GM21825 (cell line): ENCODE results near the gene APBA2.
"Not testable (repeated sequence)": the region's sequence is repeated elsewhere in the genome, so short reads cannot be mapped to it uniquely, and the experiment has no call there.

ENCODE experiments used
- ATAC-seq: cut with Tn5 transposase; IDR thresholded peaks from one replicate; pipeline ENCODE4 v1.9.1; 2021; ENCODE audit warnings: mild to moderate bottlenecking, moderate library complexity; ENCODE audit not compliant: unreplicated experiment

The APBA2 gene

DNA sequence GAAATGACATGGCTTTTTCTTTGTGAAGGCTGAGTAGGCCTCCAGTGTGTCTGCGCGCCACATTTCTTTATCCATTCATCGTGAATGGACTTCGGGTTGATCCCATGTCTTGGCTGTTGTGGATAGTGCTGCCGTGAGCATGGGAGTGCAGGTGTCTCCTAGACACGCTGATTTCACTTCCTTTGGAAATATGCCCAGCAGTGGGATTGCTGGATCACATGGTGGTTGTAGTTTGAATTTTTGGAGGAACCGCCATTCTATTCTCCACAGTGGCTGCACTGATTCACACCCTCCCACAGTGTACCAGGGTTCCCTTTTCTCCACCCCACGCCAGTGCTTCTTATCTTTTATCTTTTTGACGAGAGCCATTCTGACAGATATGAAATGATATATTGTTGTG lies 212.2 kb downstream of the APBA2 start:
- ATAC-seq = no peak

DNA sequence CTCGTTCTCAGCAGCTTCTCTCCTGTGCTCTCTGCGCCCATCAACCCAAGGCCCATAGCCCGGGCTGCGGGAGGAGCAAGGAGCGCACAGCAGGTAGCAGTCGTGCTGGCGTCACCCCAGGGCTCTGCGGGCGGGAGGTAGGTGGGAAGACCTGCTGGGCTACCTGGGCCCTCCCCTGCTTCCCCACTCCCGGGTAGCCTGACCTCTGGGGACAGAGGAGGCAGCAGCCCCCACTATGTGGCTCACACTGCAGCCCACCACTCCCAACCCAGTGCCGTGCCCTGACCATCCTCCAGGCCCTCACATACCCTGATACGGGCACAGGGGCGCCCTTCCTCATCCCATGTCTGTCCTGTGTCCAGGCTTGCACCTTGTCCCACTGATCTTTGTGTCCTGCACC lies 212.9 kb downstream of the APBA2 start:
- ATAC-seq = no peak

DNA sequence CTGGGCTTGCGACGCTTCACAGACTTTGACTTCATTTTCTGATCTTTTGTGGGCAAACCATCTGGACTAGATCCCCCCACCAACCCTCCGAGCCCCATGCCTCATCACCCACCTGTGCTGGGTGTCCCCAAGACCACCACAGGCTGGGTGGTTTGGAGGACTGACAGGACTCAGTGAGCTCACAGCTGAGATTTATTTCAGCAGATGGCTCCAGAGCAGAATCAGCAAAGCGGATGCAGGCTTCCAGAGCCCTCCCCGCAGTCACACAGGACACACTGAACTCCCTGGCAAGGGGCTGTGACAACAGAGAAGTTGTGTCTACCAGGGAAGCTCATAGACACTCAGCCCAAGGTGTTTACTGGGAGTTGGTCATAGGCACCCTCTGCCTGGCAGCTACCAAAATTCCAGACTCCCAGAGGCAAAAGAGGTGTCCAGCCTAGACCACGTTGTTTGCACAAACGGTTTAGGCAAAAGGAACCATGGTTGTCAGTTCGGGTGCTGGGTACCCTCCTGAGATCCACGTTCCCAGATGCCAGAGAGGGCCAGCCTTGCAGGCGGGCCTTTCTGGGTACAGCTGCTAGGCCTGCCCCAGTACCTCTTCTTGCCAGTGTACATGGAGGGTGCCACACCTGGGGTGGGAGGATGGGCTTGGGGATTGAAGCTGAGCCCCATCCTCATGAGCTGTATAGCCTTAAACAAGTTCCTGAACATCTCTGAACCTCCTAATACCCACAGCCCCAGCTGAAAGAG lies 213.5 kb downstream of the APBA2 start:
- ATAC-seq = no peak

DNA sequence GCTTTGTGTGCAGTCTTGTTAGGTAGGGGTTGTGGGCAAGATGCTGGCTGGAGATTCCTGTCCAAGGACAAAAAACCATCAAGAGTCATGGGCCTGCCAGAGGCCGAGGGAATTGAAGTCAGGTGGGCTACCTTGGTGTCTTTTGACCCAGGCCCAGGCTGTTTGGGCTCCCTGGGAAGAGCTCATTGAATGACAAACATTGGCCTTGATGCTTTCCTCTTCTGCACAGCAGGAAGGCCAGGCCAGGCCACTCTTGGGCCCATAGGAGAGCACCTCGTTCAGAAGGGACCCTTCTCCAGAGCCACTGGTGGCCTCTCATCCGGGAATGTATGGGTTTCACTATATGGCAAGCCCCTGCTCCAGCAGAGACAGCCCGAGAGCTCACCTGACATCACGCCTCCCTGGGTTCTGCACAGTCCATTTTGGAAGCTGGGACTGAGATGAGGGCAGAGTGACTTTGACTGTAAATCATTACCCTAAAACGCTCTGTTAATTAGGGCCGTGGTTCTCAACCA lies 214.8 kb downstream of the APBA2 start:
- ATAC-seq = no peak

DNA sequence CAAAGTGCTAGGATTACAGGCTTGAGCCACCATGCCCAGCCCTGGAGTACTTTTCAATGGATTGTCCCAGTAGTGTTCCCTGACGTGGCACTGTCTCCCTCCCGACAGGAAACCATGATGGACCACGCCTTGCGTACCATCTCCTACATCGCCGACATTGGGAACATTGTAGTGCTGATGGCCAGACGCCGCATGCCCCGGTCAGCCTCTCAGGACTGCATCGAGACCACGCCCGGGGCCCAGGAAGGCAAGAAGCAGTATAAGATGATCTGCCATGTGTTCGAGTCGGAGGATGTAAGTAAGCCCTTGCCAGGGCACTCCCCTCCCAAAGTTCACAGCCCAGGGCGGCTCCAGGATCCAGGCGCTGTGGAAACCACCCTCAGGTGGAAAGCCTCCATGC lies 215.7 kb downstream of the APBA2 start:
- ATAC-seq = no peak

DNA sequence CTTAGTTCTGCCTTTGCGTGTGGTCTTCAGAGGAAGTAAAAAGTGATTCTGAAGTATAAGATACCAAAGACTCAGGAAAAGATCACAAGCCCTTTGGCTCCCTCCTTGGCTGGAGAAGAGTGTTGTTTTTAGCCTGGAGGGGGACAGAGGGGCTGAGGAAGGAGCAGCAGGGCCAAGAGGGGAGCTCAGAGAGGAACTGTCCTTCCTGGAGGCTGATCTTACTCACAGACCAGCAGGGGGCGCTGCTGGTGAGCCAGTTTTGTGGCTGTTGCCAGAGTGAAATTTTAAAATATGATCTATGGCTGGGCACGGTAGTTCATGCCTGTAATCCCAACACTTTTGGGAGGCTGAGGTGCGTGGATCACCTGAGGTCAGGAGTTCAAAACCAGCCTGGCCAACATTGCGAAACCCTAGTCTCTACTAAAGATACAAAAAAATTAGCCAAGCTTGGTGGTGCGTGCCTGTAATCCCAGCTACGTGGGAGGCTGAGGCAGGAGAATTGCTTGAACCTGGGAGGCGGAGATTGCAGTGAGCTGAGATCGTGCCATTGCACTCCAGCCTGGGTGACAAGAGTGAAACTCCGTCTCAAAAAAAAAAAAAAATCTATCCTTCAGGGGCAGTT lies 216.5 kb downstream of the APBA2 start:
- not testable (repeated sequence) for ATAC-seq

DNA sequence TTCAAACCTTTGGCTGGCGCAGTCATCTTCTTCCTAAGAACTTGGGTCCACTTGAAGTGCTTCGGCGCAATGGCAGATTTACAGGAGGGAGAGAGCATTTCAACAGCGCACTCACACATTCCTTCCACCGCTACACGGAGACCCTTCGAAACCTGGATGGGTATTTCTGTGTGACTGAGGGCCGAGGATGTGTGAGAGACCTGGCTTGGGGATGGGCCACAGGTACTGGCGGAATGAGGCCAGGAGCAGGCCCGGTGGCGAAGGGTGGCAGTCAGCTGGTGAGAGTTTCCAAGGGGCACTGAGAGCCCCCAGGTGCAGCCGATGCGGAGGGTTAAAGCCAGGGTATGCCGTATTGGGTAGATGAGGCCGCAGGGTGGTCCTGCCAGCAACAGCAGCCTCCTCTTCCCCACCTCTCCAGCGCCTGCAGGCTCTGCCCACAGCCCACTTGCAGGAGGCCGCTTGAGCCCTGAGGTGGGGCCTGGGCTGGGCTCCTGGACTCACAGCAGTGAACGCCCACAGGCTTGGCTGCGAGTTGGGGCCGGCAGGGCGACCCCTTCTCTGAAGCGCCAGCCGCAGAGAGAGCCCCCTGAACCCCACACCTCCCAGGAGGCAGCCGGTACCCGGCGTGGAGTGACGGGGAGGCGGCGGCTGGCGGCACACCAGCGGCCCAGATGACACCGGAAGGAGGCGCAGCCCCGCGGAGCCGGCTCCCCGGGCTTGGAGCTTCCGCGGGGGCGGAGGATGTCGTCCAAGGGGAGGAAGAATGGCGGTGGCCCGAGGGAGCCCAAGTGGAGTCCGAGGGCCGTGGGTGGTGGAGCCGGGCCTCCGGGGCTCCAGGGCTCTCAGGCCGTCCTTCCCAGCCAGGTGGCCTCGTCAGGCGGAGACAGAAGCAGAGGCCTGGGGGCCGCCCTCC lies 217.4 kb downstream of the APBA2 start:
- peak; percentile 16 for ATAC-seq

DNA sequence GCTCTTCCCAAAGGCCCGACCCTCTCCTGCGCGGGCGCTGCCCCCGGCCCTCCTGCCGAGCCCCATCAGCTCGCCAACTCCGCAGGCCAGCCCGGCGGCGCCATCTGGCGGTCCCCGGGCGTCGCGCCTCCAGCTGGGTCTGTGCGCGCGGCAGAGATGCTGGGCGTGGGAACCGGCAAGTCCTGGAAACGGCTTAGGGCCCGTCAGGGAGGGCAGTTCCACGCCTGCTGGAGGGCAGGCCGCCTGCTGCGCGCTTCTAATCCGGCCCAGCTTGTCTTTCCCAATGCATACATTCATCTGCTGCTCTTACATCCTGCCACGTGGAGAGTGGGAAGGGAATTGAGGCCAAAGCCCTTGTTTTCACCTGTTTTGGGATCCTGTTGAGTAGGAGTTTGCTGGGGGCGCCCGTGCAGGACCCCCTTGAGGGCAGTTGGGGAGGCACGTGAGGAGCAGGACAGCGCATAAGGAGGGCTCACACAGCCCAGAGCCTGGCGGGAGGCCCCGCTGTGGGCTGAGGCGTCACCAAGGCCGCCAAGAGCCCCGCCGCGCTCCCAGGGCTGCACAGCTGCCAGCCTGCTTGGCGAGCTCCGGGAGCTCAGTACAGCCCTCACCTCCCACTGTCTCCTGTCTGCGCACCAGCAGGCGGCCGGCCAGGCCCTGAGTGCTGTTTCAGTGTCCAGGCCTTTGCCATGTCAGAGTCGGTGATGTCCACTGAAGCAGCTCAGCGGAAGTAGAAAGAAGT lies 218.2 kb downstream of the APBA2 start:
- peak; percentile 56 for ATAC-seq

DNA sequence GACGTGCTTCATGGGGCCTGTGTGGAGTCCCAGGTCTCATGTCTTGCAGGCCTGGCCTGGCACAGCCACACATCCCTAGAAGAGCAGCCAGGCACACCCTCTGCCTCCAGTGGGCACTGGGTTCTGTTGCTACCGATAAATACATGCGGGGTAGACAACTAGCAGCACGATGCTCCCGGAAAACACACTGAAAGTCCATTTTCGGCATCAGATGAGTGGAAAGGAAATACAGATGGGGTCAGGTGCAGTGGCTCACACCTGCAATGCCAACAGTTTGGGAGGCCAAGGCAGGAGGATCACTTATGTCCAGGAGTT lies 218.7 kb downstream of the APBA2 start:
- ATAC-seq = no peak

DNA sequence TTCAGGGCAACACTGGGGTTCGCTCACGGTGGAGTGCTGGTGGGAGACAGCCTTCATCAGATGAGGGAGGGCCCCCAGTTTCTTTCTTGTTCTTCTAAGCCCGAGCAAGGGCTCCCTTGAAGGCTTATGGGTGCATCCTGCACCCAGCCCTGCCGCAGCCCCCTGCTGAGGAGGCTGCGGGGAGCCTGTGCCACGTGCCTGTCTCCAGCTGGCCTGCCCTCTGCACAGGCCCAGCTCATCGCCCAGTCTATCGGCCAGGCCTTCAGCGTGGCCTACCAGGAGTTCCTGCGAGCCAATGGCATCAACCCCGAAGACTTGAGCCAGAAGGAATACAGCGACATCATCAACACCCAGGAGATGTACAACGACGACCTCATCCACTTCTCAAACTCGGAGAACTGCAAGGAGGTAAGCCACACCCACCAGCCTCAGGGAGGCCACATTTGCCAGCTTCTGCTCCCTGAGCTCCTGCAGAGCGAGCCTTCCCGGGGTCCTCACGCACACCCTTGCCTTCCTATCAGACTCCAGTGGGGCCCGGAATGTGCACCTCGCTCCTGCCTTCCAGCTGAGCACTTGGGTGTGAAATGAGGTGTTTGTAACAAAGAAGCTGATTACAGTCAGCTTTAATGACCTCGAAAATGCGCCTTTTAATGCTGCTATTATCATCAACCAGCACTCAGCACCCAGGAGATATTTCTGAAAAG lies 219.5 kb downstream of the APBA2 start:
- no peak for ATAC-seq

DNA sequence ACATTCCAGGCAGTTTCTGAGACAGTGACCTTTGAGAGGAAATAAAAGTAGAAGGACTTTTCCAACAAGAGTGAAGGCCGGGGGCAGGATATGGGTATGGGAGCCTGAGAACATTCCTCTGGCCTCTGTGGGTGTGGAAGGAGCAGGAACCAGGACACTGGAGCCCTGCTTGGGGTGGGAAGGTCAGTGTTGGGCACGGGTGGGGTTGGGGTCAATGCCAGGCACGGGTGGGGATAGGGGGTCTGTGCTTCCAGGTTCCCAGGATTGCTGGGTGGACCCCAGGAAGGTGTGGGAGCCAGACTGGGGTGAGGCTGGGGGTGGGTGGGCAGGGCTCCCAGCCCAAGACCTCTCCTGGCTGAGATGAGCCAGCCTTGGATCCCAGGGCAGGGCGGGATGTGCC lies 220.3 kb downstream of the APBA2 start:
- ATAC-seq = no peak

DNA sequence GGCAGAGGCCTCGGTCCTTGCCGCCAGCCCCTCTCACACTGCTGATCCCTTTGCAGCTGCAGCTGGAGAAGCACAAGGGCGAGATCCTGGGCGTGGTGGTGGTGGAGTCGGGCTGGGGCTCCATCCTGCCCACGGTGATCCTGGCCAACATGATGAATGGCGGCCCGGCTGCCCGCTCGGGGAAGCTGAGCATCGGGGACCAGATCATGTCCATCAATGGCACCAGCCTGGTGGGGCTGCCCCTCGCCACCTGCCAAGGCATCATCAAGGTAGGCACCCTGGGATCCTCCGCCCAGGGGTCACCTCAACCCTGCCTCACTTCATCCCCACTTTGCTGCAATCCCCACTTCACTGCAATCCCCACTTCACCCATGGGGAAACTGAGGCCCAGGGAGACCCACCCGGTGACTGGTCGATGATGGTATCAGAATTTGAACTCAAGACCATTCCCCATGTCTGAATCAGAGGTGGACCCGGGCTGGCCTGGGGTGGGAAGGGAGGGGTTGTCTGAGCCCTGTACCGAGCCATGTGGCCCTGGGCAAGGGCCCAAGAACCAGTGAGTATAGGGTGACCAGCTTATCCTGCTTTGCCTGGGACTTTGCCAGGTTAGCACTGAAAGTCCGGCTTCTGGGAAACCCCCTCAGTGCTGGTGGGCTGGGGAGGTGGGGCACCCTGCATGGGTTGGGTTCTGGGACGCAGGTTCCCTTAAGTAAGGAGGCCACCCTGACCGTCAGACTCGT lies 220.9 kb downstream of the APBA2 start:
- ATAC-seq = no peak

DNA sequence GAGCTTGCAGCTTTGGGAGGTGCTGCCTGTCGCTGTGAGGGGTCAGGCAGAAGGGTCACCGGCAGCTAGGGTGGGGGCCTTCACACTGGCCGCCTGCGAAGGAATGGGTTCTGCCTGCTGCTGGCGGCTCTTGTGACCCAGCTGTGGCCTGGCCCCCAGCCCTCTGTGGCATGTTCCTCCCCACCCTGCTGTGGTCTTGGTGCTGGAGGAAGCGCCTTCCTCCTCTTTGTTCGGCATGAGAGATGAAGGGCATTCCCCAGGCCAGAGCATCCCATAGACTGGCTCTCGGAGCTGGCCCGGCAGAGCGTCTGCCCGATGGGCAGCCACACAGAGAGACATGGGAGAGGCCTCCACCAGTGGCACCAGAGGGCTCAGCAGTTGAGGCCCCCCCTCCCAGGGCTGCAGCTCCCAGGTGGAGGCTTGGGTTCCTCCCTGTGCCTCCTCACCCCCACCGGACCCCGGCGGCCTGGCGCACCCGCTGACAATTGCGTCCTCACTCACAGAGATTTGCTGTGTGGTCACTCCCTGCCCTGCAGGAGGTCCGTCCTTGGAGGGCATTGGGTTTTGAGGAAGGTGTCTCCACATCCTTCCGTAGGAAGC lies 221.6 kb downstream of the APBA2 start:
- no peak for ATAC-seq

DNA sequence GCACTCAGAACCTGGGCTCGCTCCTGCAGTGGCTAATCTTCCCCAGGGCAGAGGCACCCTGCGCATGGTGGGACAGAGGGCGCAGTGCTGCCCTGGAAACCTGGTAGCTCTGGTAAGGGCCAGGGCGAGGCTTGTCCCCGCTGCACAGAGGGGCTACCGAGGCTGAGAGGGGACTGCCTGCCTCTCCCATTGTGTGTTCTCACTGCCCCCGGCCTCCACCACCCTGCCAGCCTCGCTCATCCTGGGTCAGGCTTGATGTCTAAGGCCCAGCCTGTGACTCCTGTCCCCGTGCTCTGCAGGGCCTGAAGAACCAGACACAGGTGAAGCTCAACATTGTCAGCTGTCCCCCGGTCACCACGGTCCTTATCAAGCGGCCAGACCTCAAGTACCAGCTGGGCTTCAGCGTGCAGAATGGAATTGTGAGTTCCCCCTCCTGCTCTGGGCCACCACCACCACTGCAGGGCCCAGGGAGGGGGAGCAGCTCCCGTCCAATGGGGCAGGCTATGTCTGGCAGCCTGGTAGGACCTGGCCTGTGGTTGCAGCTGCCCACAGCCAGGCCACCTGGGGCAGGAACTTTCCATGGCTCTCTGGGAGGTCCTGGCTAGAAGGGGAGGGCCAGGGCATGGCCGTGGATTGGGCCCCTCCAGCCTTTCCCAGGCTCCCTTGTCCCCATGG lies 222.3 kb downstream of the APBA2 start:
- ATAC-seq = no peak

DNA sequence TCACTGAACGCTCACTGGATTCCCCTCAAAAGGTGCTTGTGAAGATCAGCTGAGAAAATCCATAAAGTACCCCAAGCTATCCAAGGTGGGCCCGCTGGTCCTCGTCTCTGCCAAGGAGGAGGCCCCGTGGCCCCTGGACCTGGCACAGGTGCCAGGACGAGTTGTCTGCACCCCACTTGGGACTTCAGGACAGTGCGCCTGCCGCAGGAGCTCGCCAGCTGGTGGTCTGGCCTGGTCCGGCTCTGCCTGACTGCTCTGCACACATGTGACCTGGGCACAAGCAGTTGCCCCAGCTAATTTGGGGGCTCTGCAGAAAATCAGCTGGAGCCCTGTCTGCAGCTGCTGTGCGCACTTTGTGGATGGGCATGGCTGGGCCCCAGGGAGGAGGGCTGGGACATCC lies 224.0 kb downstream of the APBA2 start:
- ATAC-seq = no peak

DNA sequence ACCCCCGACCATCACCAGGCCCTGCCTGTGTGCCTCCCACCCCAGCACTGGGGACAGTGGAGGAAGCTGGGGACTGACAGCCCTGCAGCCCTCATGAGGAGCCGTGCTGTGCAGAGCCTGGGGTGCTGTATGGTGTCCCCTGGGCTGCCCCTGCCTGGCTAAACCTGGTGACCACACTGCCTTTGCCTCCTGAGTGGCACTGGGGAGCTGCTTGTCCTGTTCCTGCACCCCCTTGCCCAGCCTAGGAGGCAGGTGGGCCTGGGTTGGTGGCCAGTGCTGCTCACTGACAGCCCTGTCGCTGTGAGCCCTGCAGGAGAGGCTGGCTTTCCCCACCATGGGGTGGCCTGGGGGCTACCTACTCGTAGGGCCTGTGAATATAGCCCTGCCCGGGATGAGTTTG lies 224.4 kb downstream of the APBA2 start:
- ATAC-seq = no peak

DNA sequence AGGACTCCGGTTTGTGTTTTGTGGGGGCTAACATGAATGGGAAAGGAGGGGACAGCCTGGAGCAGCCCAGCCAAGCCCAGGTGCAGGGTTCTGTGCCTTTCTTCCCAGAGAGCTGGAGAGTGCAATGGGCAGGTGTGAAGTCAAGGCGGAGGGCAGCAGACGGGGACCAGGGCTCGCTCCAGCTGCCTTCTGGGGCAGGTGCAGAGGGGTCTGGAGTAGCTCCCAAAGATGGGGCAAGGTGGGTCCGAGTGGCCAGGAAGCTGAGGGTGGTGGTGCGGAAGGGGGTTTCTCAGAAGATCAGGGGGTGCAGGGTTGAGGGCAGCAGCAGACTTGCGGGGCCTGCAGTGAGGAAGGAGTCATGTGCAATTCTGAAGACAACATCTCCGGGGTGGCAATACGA lies 225.0 kb downstream of the APBA2 start:
- ATAC-seq = no peak

DNA sequence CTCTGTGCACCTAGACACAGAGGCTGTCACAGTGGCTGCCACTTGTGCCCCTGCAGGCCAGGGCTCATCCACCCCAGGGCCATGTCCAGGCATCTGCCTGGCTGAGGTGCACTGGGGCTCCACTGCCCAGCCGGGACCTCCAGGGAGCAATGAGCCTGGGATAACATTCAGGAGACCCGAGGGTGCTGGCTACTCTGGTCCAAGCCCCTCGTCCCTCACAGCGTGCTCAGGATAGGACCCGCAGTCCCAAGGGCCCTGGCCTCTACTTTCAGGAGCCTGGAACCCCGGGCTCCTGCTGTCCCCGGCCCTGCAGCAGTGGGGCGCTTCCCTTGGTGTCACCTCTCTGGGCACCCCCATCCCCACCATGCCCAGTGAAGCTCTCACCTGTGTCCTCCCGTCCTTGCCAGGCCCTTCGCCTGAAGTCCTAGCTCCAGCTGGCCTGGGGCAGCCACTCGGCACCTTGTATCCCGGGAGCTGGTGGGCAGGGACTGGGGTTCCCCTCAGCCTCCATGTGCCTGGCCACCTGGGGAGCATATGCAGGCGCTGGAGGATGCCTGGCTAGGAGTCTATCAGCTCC lies 226.0 kb downstream of the APBA2 start:
- no peak for ATAC-seq
